Measurements from ENCODE around the gene IL6R. TPM values are rescaled to one million over a fixed set of nuclear protein-coding genes. Genes with fewer than 3 reads are reported as not detected.

The IL6R gene
- total RNA-seq, 1 experiment from 2014 or later = 5.0 TPM

- peak overlapping the region; percentile 10 for H3K27ac Mint-ChIP-seq (ENCODE audit: unreplicated experiment)
- CTCF ChIA-PET = interaction anchor here (0.5 to 1.7 kb wide), 2 partner anchors 98 to 1515 kb away, joined by 3 to 4 read pairs; partner anchors contain the start of gene ATP8B2
- peaks cover 85% of the 10 kb centered on the region for H3K4me1 Mint-ChIP-seq (ENCODE audit: low read depth, unreplicated experiment)
Observed at GRCh38 chr1:154423988-154424326, 18.8 kb downstream of the IL6R start.

GRCh38 chr1:154425172-154425571, 20.0 kb downstream of the IL6R start:
- TF ChIP-seq CTCF (IDR thresholded peaks at IDR 0.05; ENCODE audit: unreplicated experiment) = no peak
- intact Hi-C loops (cut with micrococcal nuclease; ENCODE audit: unreplicated experiment) = no loop called here
- Mint-ChIP-seq H3K27ac (ENCODE audit: unreplicated experiment) (peak overlapping the region; percentile 48), H3K4me1 (ENCODE audit: low read depth, unreplicated experiment) (peaks cover 77% of the 10 kb centered on the region), H3K36me3 (ENCODE audit: insufficient read depth, unreplicated experiment) (peaks cover 25% of the 10 kb centered on the region), H3K27me3 (ENCODE audit: unreplicated experiment) (no peaks in the 10 kb centered on the region), H3K9me3 (ENCODE audit: low read depth, unreplicated experiment) (no peaks in the 10 kb centered on the region), H3K4me3 (ENCODE audit: low read depth, unreplicated experiment) (peak overlapping the region; percentile 31)
- no TSS peak for BruUV-seq (replicated peaks)
- CTCF ChIA-PET = interaction anchor here (0.6 kb wide), 1 partner anchor 576 kb away, joined by 3 read pairs; no protein-coding TSS in a partner anchor
- no peak for DNase-seq

More at GRCh38 chr1:154423988-154424326, 18.8 kb downstream of the IL6R start:
- H3K9me3 Mint-ChIP-seq (ENCODE audit: low read depth, unreplicated experiment) = no peaks in the 10 kb centered on the region
- no TSS peak for BruUV-seq (replicated peaks)
- peaks cover 35% of the 10 kb centered on the region for H3K36me3 Mint-ChIP-seq (ENCODE audit: insufficient read depth, unreplicated experiment)
- peak overlapping the region; percentile 21 for H3K4me3 Mint-ChIP-seq (ENCODE audit: low read depth, unreplicated experiment)
- no peak for TF ChIP-seq CTCF (IDR thresholded peaks at IDR 0.05; ENCODE audit: unreplicated experiment)
- DNase-seq = no peak
- intact Hi-C loops (cut with micrococcal nuclease; ENCODE audit: unreplicated experiment) = no loop called here
- H3K27me3 Mint-ChIP-seq (ENCODE audit: unreplicated experiment) = no peaks in the 10 kb centered on the region

- Mint-ChIP-seq H3K9me3 (ENCODE audit: low read depth, unreplicated experiment) (no peaks in the 10 kb centered on the region), H3K36me3 (ENCODE audit: insufficient read depth, unreplicated experiment) (peaks cover 18% of the 10 kb centered on the region), H3K27ac (ENCODE audit: unreplicated experiment) (no peak overlapping the region), H3K4me1 (ENCODE audit: low read depth, unreplicated experiment) (peaks cover 71% of the 10 kb centered on the region), H3K4me3 (ENCODE audit: low read depth, unreplicated experiment) (no peak overlapping the region), H3K27me3 (ENCODE audit: unreplicated experiment) (no peaks in the 10 kb centered on the region)
- no peak for TF ChIP-seq CTCF (IDR thresholded peaks at IDR 0.05; ENCODE audit: unreplicated experiment)
- DNase-seq = no peak
- intact Hi-C loops (cut with micrococcal nuclease; ENCODE audit: unreplicated experiment) = no loop called here
- CTCF ChIA-PET = interaction anchor here (0.7 to 0.9 kb wide), 3 partner anchors 9 to 464 kb away, joined by 3 read pairs; no protein-coding TSS in a partner anchor
- BruUV-seq (replicated peaks) = no TSS peak
Observed at GRCh38 chr1:154427173-154428139, 22.3 kb downstream of the IL6R start.

GRCh38 chr1:154429118-154429517, 24.0 kb downstream of the IL6R start:
- no peak overlapping the region for H3K4me3 Mint-ChIP-seq (ENCODE audit: low read depth, unreplicated experiment)

More at GRCh38 chr1:154429118-154429517, 24.0 kb downstream of the IL6R start:
- Mint-ChIP-seq H3K27ac (ENCODE audit: unreplicated experiment) (no peak overlapping the region), H3K27me3 (ENCODE audit: unreplicated experiment) (no peaks in the 10 kb centered on the region), H3K4me1 (ENCODE audit: low read depth, unreplicated experiment) (peaks cover 54% of the 10 kb centered on the region), H3K9me3 (ENCODE audit: low read depth, unreplicated experiment) (no peaks in the 10 kb centered on the region), H3K36me3 (ENCODE audit: insufficient read depth, unreplicated experiment) (peaks cover 18% of the 10 kb centered on the region)
- TF ChIP-seq CTCF (IDR thresholded peaks at IDR 0.05; ENCODE audit: unreplicated experiment) = no peak
- DNase-seq = no peak
- intact Hi-C loops (cut with micrococcal nuclease; ENCODE audit: unreplicated experiment) = no loop called here
- CTCF ChIA-PET = no interaction called here
- BruUV-seq (replicated peaks) = no TSS peak

Data from Calu3 (cell line).